Muscle layer of duodenum (tissue), 2 donors: ENCODE data around the gene KCP.

Experiments used
- H3K27ac ChIP-seq: one replicate; pipeline ENCODE4 v1.7.0; 2013; ENCODE audit warnings: mild to moderate bottlenecking, low read length
- H3K27me3 ChIP-seq: one replicate; pipeline ENCODE4 v1.7.0; 2013; ENCODE audit warnings: low read depth, mild to moderate bottlenecking, control low read depth, low read length
- H3K36me3 ChIP-seq, 2 donors: one replicate each; pipeline ENCODE4 v1.7.0; 2013; ENCODE audit warnings: low read length in 2 of 2, control low read depth in 1 of 2, mild to moderate bottlenecking in 1 of 2; ENCODE audit not compliant: insufficient read depth in 2 of 2, control insufficient read depth in 1 of 2
- H3K4me1 ChIP-seq, 2 donors: one replicate each; pipeline ENCODE4 v1.7.0; 2013; ENCODE audit warnings: low read length in 2 of 2, mild to moderate bottlenecking in 2 of 2, control low read depth in 1 of 2, moderate library complexity in 1 of 2; ENCODE audit not compliant: insufficient read depth in 2 of 2, control insufficient read depth in 1 of 2
- H3K4me3 ChIP-seq, 2 donors: one replicate each; pipeline ENCODE4 v1.7.0; 2013; ENCODE audit warnings: low read length in 2 of 2, low read depth in 1 of 2, mild to moderate bottlenecking in 1 of 2
- H3K9me3 ChIP-seq, 2 donors: one replicate each; pipeline ENCODE4 v1.7.0; 2013; ENCODE audit warnings: low read length in 2 of 2, control low read depth in 1 of 2, mild to moderate bottlenecking in 1 of 2; ENCODE audit not compliant: control insufficient read depth in 1 of 2
- donor health status: healthy.

The KCP gene

DNA sequence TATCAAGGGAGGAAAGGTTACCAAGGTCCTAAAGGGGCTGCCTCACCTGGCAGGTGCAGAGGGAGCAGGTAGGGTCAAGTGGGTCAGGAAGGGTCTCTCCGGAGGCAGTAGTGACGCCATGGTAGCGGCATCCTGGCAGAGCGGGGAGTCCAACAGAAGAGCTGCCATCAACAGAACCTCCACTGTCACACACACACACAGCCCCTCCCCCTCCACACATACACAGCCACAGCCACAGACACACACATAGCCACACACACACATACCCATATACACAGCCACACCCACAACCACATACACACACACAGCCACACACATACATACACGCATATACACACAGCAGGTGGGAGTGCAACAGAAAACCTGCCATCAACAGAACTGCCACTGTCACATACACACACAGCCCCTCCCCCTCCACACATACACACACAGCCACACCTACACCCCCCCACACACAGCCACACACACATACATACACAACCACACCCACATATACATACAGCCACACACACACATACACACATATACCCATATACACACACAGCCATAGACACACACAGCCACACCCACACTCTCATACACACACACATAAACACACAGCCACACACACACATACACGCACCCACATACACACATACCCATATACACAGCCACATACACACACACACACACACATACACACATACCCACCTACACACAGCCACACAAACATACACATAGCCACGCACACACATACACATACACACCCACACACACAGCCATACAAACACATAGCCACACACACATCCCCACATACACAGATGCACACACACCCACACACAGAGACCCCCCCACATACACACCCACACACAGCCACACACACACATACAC lies 23.1 kb downstream of the KCP start:
- H3K4me3 ChIP-seq = no peak overlapping the region
- H3K9me3 ChIP-seq = no peaks in the 10 kb centered on the region
- no peaks in the 10 kb centered on the region for H3K36me3 ChIP-seq
- no peaks in the 10 kb centered on the region for H3K4me1 ChIP-seq
- H3K27me3 ChIP-seq = no peaks in the 10 kb centered on the region
- H3K27ac ChIP-seq = no peak overlapping the region

DNA sequence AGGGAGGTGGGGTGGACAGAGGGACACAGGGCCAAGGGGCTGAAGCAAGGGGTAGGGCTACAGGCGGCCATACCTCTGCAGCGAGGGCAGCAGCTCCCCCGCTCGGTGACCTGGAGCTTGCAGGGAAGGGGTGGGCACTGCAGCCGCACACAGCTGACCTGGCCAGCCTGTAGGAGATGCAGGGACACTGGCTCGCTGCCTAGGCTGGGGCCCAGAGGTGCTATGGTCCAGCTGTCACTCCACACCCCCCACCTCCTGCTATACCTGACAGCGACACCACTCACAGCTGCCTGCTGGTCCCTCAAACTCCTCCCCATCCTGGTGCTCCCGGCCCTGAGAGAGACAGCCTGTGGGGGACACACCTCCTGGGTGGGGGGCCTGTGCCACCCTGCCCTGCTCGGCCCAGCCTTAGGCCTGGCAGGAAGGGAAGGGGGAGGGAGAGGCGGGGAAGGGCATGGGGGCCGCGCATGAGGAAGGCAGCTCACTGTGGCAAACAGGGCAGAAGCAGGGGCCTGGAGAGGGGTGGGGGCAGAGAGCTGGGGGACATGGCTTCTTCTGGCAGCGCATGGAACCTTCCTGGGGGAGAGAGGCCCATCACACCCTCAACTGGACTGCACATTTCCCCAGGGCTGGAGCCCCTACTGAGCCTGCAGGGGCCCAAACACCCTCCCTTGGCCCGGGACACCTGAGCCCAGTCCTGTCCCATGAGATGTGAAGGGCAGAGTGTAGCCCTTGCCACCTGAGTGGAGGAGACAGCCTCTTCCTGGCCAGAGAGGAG lies 23.9 kb downstream of the KCP start:
- H3K27me3 ChIP-seq = no peaks in the 10 kb centered on the region
- no peak overlapping the region for H3K4me3 ChIP-seq
- H3K27ac ChIP-seq = no peak overlapping the region
- no peaks in the 10 kb centered on the region for H3K4me1 ChIP-seq
- no peaks in the 10 kb centered on the region for H3K36me3 ChIP-seq
- H3K9me3 ChIP-seq = no peaks in the 10 kb centered on the region

DNA sequence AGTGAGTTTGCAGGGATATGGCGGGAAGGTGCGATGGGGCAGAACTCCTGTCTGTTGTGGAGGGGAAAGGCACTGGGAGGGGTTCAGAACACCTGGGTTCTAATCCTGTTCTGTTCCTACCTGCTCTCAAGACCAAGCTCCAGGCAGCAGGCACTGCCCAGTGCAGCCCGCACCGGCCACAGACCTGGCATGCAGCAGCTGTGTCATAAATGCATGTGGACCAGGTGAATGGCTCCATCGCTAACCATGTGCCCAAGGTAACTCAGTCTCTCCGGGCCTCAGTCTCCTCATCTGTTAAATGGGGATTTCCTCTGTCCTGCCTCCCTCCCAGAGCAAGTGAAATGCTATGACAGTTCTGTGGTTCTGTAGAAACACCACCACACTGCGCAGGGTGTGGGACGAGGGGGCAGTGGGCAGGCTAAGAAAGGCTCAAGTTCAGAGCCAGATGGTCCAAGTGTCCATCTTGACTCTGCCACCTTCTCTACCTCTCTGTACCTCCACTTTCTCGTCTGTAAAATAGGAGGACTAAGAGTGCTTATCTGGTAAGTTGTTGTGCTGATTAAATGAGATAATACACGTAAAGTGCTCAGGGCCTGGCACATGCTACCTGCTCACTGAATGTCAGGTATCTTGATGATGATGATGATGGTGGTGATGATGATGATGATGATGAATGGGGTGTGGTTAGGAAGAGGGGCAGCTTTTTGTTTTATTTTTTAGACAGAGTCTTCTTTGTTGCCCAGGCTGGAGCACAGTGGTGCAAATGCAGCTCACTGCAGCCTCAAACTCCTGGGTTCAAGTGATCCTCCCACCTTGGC lies 24.9 kb downstream of the KCP start:
- Histone ChIP-seq H3K9me3 (no peaks in the 10 kb centered on the region), H3K36me3 (no peaks in the 10 kb centered on the region), H3K27ac (no peak overlapping the region), H3K4me3 (no peak overlapping the region), H3K4me1 (no peaks in the 10 kb centered on the region), H3K27me3 (no peaks in the 10 kb centered on the region)

DNA sequence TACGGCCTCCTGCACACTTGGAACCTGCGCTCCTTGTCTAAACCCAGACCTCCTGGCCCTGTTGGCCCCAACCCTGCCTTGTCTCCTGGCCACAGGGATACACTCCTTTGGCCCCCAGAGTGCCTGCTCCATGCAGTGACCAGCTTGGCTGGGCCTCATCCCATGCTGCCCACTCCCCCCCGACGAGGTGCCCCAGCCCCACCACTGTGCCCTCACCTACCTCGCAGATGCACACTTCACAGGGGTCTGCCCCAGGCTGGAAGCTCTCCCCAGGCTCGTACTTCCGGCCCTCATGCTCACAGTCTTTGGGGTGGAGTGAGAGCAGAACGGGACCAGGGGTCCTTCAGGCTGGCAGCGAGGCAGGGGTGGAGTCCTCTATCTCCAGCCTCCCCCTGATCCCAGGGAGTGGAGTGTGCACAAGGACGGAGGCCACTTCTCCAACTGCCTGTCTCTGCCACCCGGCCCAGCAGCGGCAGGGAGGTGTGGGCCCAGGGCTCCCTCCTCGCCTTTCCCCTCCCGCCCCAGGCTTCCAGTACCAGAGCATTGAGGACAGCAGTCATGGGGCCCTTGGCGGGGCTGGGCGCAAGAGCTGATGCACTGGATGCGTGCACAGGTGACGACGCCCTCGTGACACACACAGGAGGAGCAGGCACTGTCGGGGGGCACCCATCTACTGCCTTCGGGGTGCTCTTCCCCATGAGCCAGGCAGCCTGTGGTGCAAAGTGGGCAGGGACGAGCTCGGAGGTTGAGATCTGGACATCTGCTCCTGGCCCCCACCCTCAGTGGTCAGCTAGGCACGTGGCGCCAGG lies 25.7 kb downstream of the KCP start:
- Histone ChIP-seq H3K27ac (no peak overlapping the region), H3K36me3 (no peaks in the 10 kb centered on the region), H3K4me3 (no peak overlapping the region), H3K9me3 (no peaks in the 10 kb centered on the region), H3K27me3 (no peaks in the 10 kb centered on the region), H3K4me1 (peaks cover 0 to 4% of the 10 kb centered on the region in 2 donors)

DNA sequence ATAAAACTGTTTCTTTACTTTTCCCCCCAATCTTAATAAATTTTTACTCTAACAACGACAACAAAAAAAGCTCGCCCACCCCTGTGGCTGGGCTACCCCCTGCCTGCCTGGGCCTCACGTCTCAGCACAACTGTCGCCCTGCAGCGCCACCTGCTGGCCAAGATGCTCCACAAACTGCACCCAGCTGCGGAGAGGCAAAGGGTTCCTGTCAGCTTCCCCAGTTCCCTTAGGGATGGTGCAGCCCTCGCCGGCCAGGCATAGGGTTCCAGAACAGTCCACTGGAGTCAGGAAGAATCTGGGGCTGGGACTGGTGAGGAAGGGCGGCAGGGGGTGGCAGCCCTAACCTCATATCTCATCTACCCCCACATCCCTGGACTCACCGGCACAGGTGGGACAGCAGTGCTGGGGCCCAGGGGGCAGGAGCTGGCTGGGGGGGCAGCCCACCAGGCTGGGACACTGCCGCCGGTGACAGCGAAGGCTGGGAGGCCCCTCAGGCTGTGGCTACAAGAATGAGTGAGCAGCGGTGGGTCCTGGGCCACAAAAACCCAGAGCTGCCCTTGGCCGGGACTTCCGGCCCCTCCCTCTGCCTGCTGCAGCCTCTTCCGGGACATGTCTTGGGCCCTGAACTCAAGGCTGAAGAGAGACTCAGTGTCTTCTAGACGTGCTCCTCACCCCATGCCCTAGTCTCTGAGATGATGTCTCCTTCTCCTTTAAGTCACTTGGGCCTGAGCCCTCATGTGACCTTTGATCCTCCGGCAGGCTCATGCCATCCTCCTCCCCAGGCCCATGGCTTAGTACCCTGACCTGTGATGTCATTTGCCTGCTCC lies 26.7 kb downstream of the KCP start:
- Histone ChIP-seq H3K36me3 (no peaks in the 10 kb centered on the region), H3K4me3 (no peak overlapping the region), H3K27ac (no peak overlapping the region), H3K4me1 (peaks cover 0 to 7% of the 10 kb centered on the region in 2 donors), H3K27me3 (no peaks in the 10 kb centered on the region), H3K9me3 (no peaks in the 10 kb centered on the region)

DNA sequence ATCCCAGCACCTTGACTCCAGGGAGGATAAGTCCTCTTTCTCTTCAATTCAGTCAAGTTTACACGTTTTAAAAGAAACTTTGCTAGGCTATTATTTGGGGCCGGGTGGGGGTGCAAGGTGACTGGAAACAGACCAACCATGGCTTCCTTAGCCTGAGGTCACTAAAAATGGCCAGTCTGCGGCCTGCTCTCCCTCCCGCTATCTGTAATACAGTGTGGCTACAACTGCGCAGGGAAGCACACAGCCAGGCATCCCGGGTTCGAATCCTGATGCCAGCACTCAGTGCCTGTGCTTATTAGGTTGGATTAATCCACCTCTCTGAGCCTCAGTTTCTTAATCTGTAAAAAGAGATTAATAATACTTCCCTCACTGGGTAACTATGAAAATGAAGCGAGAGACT lies 28.4 kb downstream of the KCP start:
- Histone ChIP-seq H3K4me3 (no peak overlapping the region), H3K4me1 (peaks cover 0 to 7% of the 10 kb centered on the region in 2 donors), H3K27me3 (no peaks in the 10 kb centered on the region), H3K27ac (no peak overlapping the region), H3K9me3 (no peaks in the 10 kb centered on the region), H3K36me3 (no peaks in the 10 kb centered on the region)

DNA sequence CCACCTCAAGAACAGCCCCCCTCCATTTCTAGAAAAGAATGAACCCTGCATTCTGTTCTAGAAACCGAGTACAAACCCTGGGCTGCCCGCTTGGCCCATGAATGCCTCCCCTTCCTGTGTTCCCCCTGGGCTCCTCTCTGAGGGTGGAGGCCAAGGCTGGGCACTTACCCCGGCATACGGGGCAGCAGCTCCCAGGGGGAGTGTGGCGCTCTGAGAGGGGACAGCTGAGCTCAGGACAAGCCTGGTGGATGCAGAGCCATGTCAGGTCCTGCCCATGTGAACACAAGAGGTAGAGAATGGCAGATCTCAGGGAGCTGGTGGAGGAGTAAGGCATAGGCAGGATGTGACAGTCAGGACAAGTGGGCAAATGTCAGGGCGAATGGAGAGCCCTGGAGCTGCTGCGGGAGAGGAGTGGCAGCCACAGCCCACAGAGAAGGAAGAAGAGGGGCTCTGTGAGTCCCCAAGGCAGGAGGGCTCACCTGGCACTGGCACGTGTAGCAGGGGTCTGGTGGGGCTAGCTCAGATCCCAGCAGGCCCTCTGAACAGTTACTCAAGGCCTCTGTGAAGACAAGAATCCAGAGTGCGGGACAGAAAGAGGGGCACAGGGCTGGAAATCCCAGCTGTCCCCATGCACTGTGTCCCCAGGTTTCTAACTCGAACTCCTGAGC lies 28.9 kb downstream of the KCP start:
- Histone ChIP-seq H3K27me3 (no peaks in the 10 kb centered on the region), H3K4me3 (no peak overlapping the region), H3K9me3 (no peaks in the 10 kb centered on the region)

DNA sequence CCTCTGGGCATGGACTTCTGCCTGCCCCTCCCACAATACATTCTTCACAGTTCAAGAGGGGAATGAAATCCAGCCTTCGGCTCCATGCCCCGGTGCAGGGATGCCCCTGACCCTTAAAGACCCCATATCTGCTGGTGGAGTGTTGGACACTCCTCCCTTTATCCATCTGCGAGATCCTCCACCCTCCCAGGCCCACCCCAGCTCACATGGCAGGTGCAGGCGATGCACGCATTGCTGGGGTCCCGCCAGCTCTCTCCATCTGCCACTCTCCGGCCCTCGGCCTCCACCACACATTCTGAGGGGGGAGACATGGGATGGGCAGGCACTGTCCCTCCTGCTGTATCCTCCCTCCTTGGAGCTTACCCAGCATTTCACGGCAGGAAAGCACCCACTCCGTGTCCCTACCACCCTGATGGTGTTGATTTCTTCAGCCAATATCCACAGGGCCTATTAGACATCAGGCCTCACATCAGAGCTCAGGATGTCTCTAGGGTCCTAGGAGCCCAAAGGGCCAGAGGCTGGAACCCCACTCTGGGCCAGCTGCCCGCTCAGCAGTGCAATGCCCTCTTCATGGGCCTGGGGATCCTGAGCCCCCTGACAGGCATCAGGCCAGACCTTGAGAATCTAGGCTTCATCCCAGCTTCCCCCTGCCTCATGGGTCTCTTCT lies 29.6 kb downstream of the KCP start:
- no peaks in the 10 kb centered on the region for H3K9me3 ChIP-seq
- H3K27ac ChIP-seq = no peak overlapping the region
- H3K27me3 ChIP-seq = no peaks in the 10 kb centered on the region
- H3K36me3 ChIP-seq = no peaks in the 10 kb centered on the region
- no peak overlapping the region for H3K4me3 ChIP-seq
- H3K4me1 ChIP-seq = peaks cover 0 to 7% of the 10 kb centered on the region in 2 donors

More for the DNA sequence above, 28.9 kb downstream of the KCP start:
- Histone ChIP-seq H3K27ac (no peak overlapping the region), H3K4me1 (peaks cover 0 to 7% of the 10 kb centered on the region in 2 donors), H3K36me3 (no peaks in the 10 kb centered on the region)

DNA sequence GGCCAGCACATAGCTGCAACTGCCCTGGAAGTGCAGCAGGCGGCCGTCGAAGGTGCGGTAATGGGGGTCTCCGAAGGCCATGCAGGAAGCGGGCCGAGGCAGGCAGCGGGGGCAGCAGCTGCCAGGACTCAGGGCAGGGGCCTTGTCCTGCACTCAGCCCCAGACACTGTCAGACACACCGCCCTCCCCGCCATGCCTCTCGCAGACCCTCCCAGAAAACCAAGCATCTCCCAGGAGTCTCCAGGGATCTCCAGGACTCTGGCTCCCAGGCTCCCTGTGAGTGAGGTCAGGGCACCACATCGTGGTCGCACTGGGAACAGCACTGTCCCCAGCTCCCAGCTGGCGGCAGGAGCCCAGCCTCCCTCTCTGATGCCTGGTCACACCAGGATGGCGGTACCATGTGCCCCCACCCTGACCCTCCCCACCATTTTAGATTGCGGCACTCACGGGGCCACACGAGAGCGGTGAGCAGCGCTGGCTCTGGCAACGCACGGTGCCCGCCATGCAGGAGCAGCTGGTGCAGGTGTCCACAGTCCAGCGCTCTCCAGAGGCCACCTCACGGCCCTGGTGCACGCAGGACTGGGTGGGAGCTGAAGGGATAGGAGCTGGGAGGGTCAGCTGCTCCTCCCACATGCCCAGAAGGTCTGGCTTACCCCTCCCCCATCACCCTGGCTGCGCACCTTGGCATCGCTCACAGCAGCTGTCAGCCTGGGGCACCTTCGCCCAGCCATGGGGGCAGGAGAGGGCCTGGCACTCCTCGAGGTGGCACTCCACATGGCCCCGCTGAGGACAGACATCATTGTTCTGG lies 30.4 kb downstream of the KCP start:
- H3K27me3 ChIP-seq = no peaks in the 10 kb centered on the region
- H3K4me3 ChIP-seq = no peak overlapping the region
- H3K9me3 ChIP-seq = no peaks in the 10 kb centered on the region
- H3K27ac ChIP-seq = no peak overlapping the region
- peaks cover 0 to 7% of the 10 kb centered on the region in 2 donors for H3K4me1 ChIP-seq
- H3K36me3 ChIP-seq = no peaks in the 10 kb centered on the region
